RPMI7951 (cell line): ENCODE data around the gene KCND2. TPM values are rescaled to one million over a fixed set of nuclear protein-coding genes. Genes with fewer than 3 reads are reported as not detected.
"Not testable (repeated sequence)": the region's sequence is repeated elsewhere in the genome, so short reads cannot be mapped to it uniquely, and the experiment has no call there.

Source experiments
- DNase-seq: peaks from one replicate; pipeline ENCODE4 v3.0.0-alpha.2; 2012; ENCODE audit warnings: low read depth
- total RNA-seq: library from RNA; depleted of rRNA; stranded (reverse); fragments of >200 nt; shearing (Covaris generic); gene quantifications from 2 replicates; pipeline ENCODE4 v1.2.3, GENCODE V29; 2014

Gene KCND2
- total RNA-seq, 1 experiment from 2014 or later: not detected

- DNase-seq: no peak
These were observed 470.2 kb downstream of the KCND2 start for GRCh38 chr7:120743128-120743527.

GRCh38 chr7:120760050-120760449 lies 487.1 kb downstream of the KCND2 start:
- DNase-seq: no peak

DNA sequence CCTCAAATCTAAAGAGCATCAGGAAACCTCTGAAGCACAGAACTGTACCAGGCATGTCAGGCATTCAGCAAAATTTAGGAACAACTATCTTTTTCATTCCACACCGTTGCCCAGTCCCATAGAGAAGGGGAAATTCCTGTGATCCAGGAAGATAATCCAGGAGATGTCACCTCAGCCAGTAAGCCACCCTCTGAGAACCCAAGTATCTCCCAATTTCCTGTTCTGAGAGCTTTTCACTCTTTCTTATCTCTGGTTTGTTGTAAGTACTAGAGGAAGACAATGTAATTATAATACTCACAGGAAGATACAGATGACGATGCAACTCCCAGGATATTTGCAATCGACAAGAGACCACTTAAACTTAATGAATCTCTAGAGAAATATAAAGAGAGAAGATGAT lies 487.9 kb downstream of the KCND2 start:
- no peak for DNase-seq

DNA sequence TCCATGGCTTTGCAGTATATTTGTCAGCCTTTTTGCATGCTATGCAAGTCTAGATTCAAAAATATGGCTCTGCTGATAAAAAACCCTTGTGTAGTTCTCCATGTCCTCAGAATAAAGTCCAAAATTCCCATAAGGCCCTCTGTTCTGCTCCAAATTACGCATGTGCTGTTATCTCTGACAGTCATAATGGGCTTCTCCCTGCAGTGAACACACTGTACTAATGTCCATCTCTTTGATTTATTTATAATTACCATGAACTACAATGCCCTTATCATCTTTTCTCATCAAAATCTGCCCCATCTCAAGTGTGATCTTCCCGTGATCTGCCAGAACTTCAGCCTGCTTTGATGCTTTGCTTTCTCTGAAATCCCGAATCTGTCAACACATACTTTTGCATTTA lies 497.2 kb downstream of the KCND2 start:
- no peak for DNase-seq

DNA sequence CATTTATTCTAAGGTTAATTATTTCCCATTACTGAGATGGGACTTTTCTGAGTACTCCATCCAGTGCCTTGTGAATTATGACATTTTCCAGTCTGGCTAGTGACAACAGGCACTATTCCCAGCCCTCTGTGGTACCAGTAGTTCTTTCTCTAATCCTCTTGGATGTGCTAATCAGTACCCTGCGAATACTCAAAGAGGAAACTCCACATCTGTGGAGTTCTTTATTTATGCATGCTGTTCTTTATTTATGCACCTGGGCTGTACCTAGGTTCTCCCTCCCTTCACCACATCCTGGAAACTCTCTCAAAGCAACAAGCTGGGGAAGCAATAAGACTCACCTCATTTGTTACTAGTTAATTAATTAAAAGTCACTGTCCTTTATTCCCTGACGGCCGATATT lies 501.5 kb downstream of the KCND2 start:
- no peak for DNase-seq

DNA sequence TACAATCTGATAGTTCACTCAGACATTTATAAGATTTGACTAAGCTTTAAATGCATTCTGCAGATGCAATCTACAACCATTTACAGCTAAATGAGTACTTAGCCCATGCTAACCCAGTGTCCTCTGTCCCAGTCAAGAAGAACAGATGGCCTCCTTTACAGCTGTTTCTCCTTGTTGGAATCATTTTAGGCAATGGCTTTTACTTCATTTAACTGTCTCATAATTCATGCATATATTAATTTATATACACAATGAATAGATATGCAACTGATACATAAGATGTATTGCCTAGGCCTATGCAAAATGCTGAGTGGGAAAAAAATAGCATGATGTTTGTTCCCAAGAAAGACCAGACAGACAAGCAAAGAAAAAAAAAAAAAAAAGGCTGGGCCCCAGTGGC lies 502.8 kb downstream of the KCND2 start:
- no peak for DNase-seq

GRCh38 chr7:120779078-120779477 lies 506.1 kb downstream of the KCND2 start:
- DNase-seq: not testable (repeated sequence)

DNA sequence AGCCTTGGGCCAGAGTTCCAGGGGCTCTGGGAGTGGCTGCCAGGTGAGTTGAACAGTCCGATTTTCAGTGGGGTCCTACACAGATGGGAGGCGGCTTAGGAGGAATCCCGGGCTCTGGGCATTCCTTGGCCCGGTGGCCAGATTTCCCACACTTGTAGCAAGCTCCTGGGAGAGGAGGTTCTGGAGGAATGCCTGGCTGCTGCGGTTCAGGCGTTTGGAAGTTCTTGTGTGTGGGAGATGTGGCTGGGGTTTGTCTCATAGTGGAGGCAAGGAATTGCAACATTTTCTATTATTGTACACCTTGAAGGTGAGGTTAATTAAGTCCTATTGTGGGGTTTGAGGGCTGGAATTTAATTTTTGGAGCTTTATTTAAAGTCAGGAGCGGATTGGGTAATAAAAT lies 507.5 kb downstream of the KCND2 start:
- not testable (repeated sequence) for DNase-seq

GRCh38 chr7:120780938-120781337 lies 508.0 kb downstream of the KCND2 start:
- no peak for DNase-seq

DNA sequence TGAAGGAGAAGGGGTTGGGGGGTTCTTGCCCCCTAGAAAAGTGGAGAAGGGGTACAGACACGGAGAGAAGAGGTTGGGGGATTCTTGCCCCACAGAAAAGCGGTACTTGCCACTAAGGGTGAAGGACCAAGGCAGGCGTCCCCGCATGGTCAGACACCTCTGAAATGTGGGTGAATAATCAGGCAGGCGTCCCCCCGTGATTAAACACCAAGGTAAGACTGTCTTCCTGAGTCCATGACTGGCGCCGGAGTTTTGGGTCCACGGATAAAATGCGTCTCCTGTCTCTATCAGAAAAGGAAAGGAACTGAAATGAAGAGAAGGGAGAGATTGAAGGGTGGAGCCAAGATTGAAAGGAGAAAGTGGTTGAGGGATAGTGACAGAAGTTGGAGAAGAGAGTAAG lies 508.9 kb downstream of the KCND2 start:
- DNase-seq: not testable (repeated sequence)

DNA sequence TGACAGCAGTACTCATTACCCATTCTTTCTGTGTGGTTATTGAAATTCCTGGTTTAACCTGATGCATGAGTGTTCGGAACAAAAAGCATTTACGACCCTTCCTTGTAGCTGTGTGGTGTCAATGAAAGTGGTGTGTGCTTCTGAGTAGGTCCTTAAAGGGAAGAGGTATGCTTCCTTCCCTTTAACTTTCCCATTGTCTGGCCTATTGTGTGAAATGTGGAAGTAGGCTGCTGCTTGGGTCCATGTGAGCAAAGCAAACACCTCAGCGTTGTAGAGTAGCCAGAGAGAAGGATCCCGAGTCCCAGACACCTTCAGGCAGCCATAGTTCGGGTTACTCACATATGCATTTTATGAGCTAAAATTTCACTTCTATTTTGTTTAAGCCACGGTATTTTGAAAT lies 510.3 kb downstream of the KCND2 start:
- DNase-seq: no peak

DNA sequence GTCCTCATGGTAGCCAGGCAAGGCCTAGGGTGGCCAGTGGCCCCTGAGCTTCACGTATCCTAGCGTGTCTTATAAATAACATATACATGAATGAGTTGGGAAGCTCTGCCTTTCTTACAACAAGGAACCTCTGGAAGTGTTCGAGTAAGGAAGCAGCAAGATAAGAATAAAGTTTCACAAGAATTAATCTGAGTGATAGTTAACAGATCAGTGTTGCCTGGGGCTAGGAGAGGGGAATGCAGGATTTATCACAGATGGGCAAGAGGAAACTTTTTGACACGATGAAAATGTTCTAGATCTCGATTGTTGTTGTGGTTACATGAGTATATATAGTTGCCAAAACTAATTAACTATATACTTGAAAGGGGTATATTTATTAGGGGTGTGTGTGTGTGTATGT lies 510.7 kb downstream of the KCND2 start:
- DNase-seq: no peak

- DNase-seq: no peak
These were observed 512.1 kb downstream of the KCND2 start for GRCh38 chr7:120785095-120785494.

DNA sequence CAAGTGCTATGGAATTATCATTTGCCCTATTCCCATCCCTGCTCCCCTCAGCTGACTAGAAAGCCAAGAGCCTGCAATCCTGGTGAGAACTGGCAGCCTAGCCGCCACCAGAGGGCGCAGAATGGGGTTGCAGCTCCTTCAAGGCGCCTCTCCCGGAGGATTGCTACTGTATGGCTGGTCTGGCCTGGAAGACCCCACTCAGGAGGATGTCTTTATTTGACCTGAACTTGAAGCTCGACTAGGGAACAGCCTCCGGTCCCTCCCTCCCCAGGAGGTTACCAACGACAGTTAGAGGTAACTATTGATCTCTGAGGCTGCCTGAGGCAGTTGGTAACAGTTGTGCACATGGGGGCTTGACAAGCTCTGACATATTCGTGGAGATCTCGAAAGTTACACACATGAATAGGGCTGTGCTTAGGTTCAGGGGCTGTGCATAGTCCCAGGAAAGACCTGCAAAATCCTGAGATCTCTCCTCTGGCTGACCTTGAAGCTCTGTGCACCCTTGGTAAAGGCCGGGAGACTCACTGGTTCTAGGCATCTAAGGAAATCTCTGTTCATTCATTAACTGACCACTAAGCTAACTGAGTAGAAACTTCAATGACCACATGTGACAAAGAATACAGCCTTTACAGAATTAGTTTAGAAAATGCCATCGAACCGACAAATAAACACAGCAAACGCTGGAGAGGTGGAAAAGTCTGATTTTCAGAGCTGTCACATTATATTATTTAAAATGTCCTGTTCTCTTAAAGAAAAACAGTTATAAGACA lies 519.3 kb downstream of the KCND2 start:
- peak; percentile 69 for DNase-seq

DNA sequence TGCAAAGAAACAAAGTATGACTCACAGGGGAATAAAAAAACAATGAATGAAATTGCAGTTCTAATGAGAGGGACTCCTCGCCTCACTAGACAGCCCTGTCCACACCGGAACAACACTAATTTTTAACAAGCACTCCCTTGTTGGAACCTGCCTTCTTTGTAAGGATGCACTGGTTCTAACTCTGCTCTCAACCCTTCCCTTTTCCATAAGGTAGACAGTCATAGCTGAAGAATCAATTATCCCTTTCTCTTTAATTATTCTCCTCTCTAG lies 519.8 kb downstream of the KCND2 start:
- no peak for DNase-seq

- no peak for DNase-seq
These were observed 520.4 kb downstream of the KCND2 start for GRCh38 chr7:120793213-120793936.

GRCh38 chr7:120794106-120794729 lies 521.2 kb downstream of the KCND2 start:
- DNase-seq: no peak

- DNase-seq: no peak
These were observed 524.2 kb downstream of the KCND2 start for GRCh38 chr7:120797026-120797645.

- DNase-seq: no peak
These were observed 526.2 kb downstream of the KCND2 start for GRCh38 chr7:120799147-120799546.
